ENCODE measurements around the gene CRISP1. TPM values are rescaled to one million over a fixed set of nuclear protein-coding genes. Genes with fewer than 3 reads are reported as not detected.

The CRISP1 gene
- total and polyA plus RNA-seq, 2 of the 4 experiments (the other 2 are of a cell fraction), result not detected

DNA sequence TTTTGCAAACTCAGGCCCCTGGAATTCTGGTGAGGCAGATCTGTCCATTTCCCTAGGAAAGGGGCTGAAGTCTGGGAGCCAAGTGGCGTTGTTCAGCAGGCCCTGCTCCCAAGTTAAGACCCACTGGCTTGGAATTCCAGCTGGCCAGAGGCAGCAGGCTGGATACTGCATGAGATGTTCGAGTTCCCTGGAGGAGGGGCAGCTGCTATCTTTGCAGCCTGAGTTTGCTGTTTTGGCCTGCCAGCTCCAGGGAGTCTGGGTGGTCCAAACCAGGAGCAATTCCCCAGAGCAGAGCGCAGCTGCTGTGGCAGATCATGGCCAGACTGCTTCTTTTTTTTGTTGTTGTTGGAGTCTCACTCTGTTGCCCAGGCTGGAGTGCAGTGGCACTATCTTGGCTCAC, 61.1 kb downstream of the CRISP1 start:
- Histone ChIP-seq H3K9ac (ENCODE audit: low read depth, low read length) (no peak overlapping the region), H2AK5ac (ENCODE audit: low read depth, low read length) (no peak overlapping the region), H3K23ac (ENCODE audit: low read depth, low read length) (no peak overlapping the region), H3K4me2 (ENCODE audit: low read depth, low read length) (no peak overlapping the region), H3K79me1 (ENCODE audit: low read depth in 1 of 2, low read length in 2 of 2) (no peaks in the 10 kb centered on the region), H4K91ac (ENCODE audit: insufficient read depth, low read depth, low read length) (no peak overlapping the region), H3K4ac (ENCODE audit: low read depth, low read length) (no peak overlapping the region), H3K56ac (ENCODE audit: extremely low read depth, insufficient read depth, low read length) (no peak overlapping the region), H4K20me1 (ENCODE audit: insufficient read depth, low read length) (no peaks in the 10 kb centered on the region), H3K9me1 (ENCODE audit: insufficient read depth, low read length) (no peaks in the 10 kb centered on the region), H3K27ac (ENCODE audit: insufficient read depth, low read length) (no peak overlapping the region), H4K8ac (ENCODE audit: low read depth in 2 of 2, low read length in 2 of 2) (no peak overlapping the region), H3K36me3 (ENCODE audit: control insufficient read depth, insufficient read depth, low read length) (no peaks in the 10 kb centered on the region), H3K9me3 (ENCODE audit: control insufficient read depth, insufficient read depth, low read length) (peaks cover 7% of the 10 kb centered on the region), H2BK120ac (ENCODE audit: low read depth, low read length) (no peak overlapping the region), H3K4me1 (ENCODE audit: control insufficient read depth, insufficient read depth, low read length) (no peaks in the 10 kb centered on the region), H3K14ac (replicated peaks; ENCODE audit: low read depth, low read length) (no peak overlapping the region), H2AFZ (replicated peaks; ENCODE audit: low read length, poor library complexity) (no peak overlapping the region), H2BK5ac (ENCODE audit: low read depth, low read length, poor library complexity, severe bottlenecking) (no peak overlapping the region), H2AK9ac (replicated peaks; ENCODE audit: low read depth, low read length, poor library complexity) (no peak overlapping the region), H2BK15ac (ENCODE audit: low read depth, low read length) (no peak overlapping the region), H3K18ac (ENCODE audit: low read depth, low read length) (no peak overlapping the region), H3K4me3 (ENCODE audit: insufficient read depth, low read depth, low read length) (no peak overlapping the region), H3K27me3 (ENCODE audit: control insufficient read depth, insufficient read depth, low read length) (no peaks in the 10 kb centered on the region), H4K5ac (ENCODE audit: low read depth, low read length) (no peak overlapping the region), H2BK20ac (ENCODE audit: low read depth, low read length) (no peak overlapping the region)
- BruUV-seq (replicated peaks), result no TSS peak
- TF ChIP-seq MAZ (IDR thresholded peaks at IDR 0.05; ENCODE audit: borderline replicate concordance, low read depth, low read length), result no peak
- no peak for TF ChIP-seq RFX5 (IDR thresholded peaks at IDR 0.05; ENCODE audit: low read depth, low read length)
- no peak for TF ChIP-seq RAD21 (IDR thresholded peaks at IDR 0.05; ENCODE audit: low read length)
- TF ChIP-seq FOS (IDR thresholded peaks at IDR 0.05; ENCODE audit: low read depth, low read length), result no peak
- no peak for TF ChIP-seq RCOR1 (IDR thresholded peaks at IDR 0.05; ENCODE audit: insufficient replicate concordance, low read length)
- TF ChIP-seq CEBPB (IDR thresholded peaks at IDR 0.05; ENCODE audit: low read depth, low read length), result no peak
- TF ChIP-seq, protein P1, sequence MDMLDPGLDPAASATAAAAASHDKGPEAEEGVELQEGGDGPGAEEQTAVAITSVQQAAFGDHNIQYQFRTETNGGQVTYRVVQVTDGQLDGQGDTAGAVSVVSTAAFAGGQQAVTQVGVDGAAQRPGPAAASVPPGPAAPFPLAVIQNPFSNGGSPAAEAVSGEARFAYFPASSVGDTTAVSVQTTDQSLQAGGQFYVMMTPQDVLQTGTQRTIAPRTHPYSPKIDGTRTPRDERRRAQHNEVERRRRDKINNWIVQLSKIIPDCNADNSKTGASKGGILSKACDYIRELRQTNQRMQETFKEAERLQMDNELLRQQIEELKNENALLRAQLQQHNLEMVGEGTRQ (IDR thresholded peaks at IDR 0.05; ENCODE audit: low read depth, low read length), result no peak
- TF ChIP-seq POLR2A (IDR thresholded peaks at IDR 0.05; ENCODE audit: low read depth, low read length), result no peak
- TF ChIP-seq, protein P2, sequence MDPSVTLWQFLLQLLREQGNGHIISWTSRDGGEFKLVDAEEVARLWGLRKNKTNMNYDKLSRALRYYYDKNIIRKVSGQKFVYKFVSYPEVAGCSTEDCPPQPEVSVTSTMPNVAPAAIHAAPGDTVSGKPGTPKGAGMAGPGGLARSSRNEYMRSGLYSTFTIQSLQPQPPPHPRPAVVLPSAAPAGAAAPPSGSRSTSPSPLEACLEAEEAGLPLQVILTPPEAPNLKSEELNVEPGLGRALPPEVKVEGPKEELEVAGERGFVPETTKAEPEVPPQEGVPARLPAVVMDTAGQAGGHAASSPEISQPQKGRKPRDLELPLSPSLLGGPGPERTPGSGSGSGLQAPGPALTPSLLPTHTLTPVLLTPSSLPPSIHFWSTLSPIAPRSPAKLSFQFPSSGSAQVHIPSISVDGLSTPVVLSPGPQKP (IDR thresholded peaks at IDR 0.05; ENCODE audit: borderline replicate concordance, low read depth, low read length), result no peak
- no peak for TF ChIP-seq MAFK (IDR thresholded peaks at IDR 0.05; ENCODE audit: low read depth, low read length)
- TF ChIP-seq, protein P3, sequence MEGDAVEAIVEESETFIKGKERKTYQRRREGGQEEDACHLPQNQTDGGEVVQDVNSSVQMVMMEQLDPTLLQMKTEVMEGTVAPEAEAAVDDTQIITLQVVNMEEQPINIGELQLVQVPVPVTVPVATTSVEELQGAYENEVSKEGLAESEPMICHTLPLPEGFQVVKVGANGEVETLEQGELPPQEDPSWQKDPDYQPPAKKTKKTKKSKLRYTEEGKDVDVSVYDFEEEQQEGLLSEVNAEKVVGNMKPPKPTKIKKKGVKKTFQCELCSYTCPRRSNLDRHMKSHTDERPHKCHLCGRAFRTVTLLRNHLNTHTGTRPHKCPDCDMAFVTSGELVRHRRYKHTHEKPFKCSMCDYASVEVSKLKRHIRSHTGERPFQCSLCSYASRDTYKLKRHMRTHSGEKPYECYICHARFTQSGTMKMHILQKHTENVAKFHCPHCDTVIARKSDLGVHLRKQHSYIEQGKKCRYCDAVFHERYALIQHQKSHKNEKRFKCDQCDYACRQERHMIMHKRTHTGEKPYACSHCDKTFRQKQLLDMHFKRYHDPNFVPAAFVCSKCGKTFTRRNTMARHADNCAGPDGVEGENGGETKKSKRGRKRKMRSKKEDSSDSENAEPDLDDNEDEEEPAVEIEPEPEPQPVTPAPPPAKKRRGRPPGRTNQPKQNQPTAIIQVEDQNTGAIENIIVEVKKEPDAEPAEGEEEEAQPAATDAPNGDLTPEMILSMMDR (conservative IDR thresholded peaks at IDR 0.05; ENCODE audit: low read depth, low read length), result no peak
- TF ChIP-seq MXI1 (IDR thresholded peaks at IDR 0.05; ENCODE audit: borderline replicate concordance, low read depth, low read length), result no peak
- TF ChIP-seq BHLHE40 (IDR thresholded peaks at IDR 0.05; ENCODE audit: low read depth, low read length), result no peak
- no peak for TF ChIP-seq SMC3 (IDR thresholded peaks at IDR 0.05; ENCODE audit: low read depth, low read length)
- TF ChIP-seq NFE2L2 (IDR thresholded peaks at IDR 0.05; ENCODE audit: low read depth, low read length), result no peak
- TF ChIP-seq CHD1 (IDR thresholded peaks at IDR 0.05; ENCODE audit: low read depth, low read length), result no peak
- 80% methylated on average over 1 of the region's 3 CpGs; no CpG with 5 or more reads in 1 of the 2 experiments for WGBS, 2 experiments (ENCODE audit: extremely low coverage in 2 of 2, insufficient read length in 1 of 2)
- ChIA-PET CTCF (no interaction called here), POLR2A (ENCODE audit: unreplicated experiment) (no interaction called here)
- no peak for ATAC-seq (ENCODE audit: low read depth)
- in situ Hi-C loops (cut with MboI; ENCODE audit: low sequenced_read_pairs), result no loop called here
- dilution Hi-C loops (cut with HindIII; ENCODE audit: low sequenced_read_pairs, unreplicated experiment), result no loop called here
- intact Hi-C loops (cut with micrococcal nuclease), result no loop called here
- no peak for DNase-seq

Data from IMR-90 (cell line).